ENCODE measurements around the gene MARCHF10.

MARCHF10 gene

DNA sequence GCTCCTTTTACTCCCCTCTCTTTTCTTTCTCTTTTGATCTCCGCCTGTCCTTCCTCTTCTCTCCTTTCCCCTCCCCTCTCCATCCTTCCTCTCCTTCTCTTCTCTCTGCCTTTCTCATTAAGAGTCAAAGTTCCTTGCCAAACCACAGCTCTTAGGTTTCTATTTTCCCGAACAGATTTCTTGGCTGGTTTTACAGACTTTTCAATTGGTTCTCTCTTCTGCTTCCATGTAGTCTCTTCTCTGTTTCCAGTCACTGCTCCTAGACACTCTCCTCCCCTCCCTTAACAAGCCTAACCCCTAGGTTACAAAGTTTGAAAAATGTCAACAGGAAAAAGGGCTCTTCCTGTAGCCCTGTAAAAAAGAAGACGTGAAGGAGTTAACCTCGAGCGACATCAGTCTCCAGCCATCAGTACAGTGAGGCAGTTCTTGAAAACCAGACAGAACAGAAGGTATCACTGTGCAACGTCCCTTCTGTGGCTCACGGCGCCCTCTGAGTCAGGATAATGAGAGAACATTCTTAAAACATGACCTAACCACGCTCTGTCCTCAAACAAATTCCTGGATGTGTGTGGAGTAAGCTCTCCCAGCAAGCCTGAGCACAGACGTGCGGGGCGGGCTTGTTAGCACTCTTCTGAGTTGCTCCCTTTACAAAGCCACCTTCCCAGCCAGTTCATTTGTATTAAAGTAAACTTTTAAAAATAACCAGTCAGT, 11.6 kb upstream of the MARCHF10 start:
- peak overlapping the region; percentile 83 for H3K27ac ChIP-seq (ENCODE audit: low read length)
- H3K4me1 ChIP-seq (ENCODE audit: control insufficient read depth in 1 of 2, insufficient read depth in 2 of 2, low read length in 2 of 2), result peaks cover 0 to 4% of the 10 kb centered on the region in 2 donors
- peak overlapping the region in 1 of 2 donors; percentile 42 for H3K4me3 ChIP-seq (ENCODE audit: low read depth in 1 of 2, low read length in 2 of 2)
- no peaks in the 10 kb centered on the region for H3K9me3 ChIP-seq (ENCODE audit: control insufficient read depth in 1 of 2, low read length in 2 of 2)
- H3K27me3 ChIP-seq (ENCODE audit: low read depth, low read length), result no peaks in the 10 kb centered on the region
- H3K36me3 ChIP-seq (ENCODE audit: control insufficient read depth in 1 of 2, insufficient read depth in 2 of 2, low read length in 2 of 2), result no peaks in the 10 kb centered on the region

DNA sequence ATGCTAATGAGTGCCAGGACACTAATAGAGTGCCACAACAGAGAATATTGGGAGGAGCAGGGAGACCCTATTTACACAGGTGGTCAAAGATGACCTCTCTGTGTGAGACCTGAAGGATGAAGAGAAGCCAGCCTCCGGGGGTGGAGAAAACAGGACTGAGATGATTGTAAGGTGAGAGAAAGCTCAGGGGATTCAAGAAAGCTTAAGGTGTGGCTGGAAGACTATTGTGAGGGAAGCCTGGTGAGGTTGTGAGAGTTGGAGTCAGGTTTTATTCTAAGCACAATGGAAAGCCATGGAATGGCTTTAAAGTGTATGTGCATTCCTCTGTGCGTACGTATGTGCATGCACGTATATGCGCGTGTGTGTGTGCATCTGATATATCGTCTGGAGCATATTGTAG, 10.4 kb upstream of the MARCHF10 start:
- H3K27ac ChIP-seq (ENCODE audit: low read length), result no peak overlapping the region
- no peak overlapping the region for H3K4me3 ChIP-seq (ENCODE audit: low read depth in 1 of 2, low read length in 2 of 2)
- peaks cover 0 to 4% of the 10 kb centered on the region in 2 donors for H3K4me1 ChIP-seq (ENCODE audit: control insufficient read depth in 1 of 2, insufficient read depth in 2 of 2, low read length in 2 of 2)
- no peaks in the 10 kb centered on the region for H3K36me3 ChIP-seq (ENCODE audit: control insufficient read depth in 1 of 2, insufficient read depth in 2 of 2, low read length in 2 of 2)
- H3K9me3 ChIP-seq (ENCODE audit: control insufficient read depth in 1 of 2, low read length in 2 of 2), result no peaks in the 10 kb centered on the region
- H3K27me3 ChIP-seq (ENCODE audit: low read depth, low read length), result no peaks in the 10 kb centered on the region

DNA sequence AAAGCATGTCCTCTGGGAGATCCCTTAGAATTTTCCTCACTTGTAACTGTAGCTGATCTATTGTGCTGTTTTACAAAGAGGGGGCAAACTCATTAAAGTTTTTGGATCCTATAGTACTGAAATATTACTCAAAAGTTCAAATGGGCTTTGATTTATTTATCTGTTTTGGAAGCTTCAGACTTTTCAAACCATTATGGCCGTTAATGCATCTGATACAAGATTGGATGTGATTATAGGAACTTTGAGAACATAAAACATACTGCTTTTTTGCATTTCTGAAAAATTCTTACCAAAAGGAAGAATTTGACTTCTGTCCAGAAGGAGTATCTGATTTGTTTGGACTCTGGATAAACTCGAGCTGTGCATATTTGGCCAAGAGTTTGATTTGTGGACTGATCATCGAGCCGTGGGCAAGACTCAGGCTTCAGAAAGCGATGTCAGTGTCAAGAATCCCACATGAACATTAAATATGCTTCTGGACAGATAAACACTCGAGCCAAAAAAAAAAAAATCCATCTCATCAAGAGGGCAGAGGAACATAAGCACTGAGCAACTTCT, 8.2 kb upstream of the MARCHF10 start:
- Histone ChIP-seq H3K36me3 (ENCODE audit: control insufficient read depth in 1 of 2, insufficient read depth in 2 of 2, low read length in 2 of 2) (no peaks in the 10 kb centered on the region), H3K4me1 (ENCODE audit: control insufficient read depth in 1 of 2, insufficient read depth in 2 of 2, low read length in 2 of 2) (peaks cover 0 to 4% of the 10 kb centered on the region in 2 donors), H3K4me3 (ENCODE audit: low read depth in 1 of 2, low read length in 2 of 2) (no peak overlapping the region), H3K9me3 (ENCODE audit: control insufficient read depth in 1 of 2, low read length in 2 of 2) (no peaks in the 10 kb centered on the region), H3K27ac (ENCODE audit: low read length) (no peak overlapping the region), H3K27me3 (ENCODE audit: low read depth, low read length) (no peaks in the 10 kb centered on the region)

DNA sequence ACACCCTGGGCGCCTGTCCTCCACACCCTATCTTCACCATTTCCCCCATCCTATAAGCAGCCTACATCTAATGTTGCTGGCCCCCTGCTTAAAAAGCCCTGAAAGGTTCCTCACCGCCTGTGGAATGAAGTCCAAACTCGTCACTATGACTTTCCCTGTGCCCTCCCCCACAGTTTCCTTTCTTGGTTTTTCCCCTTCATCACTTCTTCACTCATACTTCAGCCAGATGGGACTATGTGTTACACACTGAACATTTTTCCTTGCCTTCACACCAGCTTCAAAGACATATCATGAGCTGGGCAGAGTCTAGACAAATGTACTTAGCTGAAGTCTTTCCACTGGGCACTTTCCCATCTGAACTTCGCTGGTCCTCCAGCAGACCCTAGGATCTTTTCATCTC, 1.5 kb upstream of the MARCHF10 start:
- no peak overlapping the region for H3K27ac ChIP-seq (ENCODE audit: low read length)
- H3K27me3 ChIP-seq (ENCODE audit: low read depth, low read length), result no peaks in the 10 kb centered on the region
- H3K36me3 ChIP-seq (ENCODE audit: control insufficient read depth in 1 of 2, insufficient read depth in 2 of 2, low read length in 2 of 2), result no peaks in the 10 kb centered on the region
- H3K9me3 ChIP-seq (ENCODE audit: control insufficient read depth in 1 of 2, low read length in 2 of 2), result no peaks in the 10 kb centered on the region
- H3K4me1 ChIP-seq (ENCODE audit: control insufficient read depth in 1 of 2, insufficient read depth in 2 of 2, low read length in 2 of 2), result no peaks in the 10 kb centered on the region
- no peak overlapping the region for H3K4me3 ChIP-seq (ENCODE audit: low read depth in 1 of 2, low read length in 2 of 2)

DNA sequence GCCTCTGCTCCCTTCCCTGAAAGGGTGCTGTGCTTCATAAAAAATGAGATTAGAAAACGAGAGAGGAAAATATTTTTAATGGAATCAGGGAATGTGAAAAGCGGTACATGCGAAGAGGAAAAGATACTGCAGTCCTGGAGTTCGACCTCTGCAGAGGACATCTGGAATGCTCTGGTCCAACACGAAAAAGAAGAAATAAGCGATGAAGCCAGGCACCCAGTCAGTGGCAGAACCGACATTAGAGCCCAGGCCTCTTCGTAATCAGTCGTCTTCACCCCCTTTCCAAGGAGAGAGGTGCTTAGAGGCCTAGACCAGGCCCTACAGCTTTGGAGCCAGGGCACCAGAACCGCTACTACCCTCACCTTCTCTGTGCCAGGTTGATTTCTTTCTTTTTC, 459 bp upstream of the MARCHF10 start:
- Histone ChIP-seq H3K9me3 (ENCODE audit: control insufficient read depth in 1 of 2, low read length in 2 of 2) (no peaks in the 10 kb centered on the region), H3K27ac (ENCODE audit: low read length) (no peak overlapping the region), H3K4me3 (ENCODE audit: low read depth in 1 of 2, low read length in 2 of 2) (peak overlapping the region in 1 of 2 donors; percentile 40)

DNA sequence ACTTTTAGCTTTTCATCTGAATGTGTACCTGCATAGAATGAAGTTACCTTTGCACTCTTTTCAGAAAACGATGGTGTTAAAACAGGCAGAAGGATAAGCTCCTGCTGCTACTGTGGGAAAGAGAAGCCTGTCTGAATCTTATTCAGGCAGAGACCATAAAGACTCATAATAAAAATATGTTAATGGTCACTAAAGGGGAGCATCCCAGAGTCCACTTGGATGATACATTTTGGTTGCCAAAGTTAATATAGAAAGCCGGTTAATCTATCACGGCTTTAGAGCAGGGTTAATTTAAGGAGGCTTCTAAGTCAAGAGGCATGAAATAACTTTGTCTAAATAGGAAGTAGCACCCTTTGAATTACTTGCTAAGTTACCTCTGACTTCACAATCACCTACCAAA, 2.9 kb downstream of the MARCHF10 start:
- Histone ChIP-seq H3K4me1 (ENCODE audit: control insufficient read depth in 1 of 2, insufficient read depth in 2 of 2, low read length in 2 of 2) (no peaks in the 10 kb centered on the region), H3K36me3 (ENCODE audit: control insufficient read depth in 1 of 2, insufficient read depth in 2 of 2, low read length in 2 of 2) (no peaks in the 10 kb centered on the region), H3K27me3 (ENCODE audit: low read depth, low read length) (no peaks in the 10 kb centered on the region), H3K27ac (ENCODE audit: low read length) (no peak overlapping the region), H3K9me3 (ENCODE audit: control insufficient read depth in 1 of 2, low read length in 2 of 2) (no peaks in the 10 kb centered on the region), H3K4me3 (ENCODE audit: low read depth in 1 of 2, low read length in 2 of 2) (no peak overlapping the region)

More for the DNA sequence above, 459 bp upstream of the MARCHF10 start:
- Histone ChIP-seq H3K27me3 (ENCODE audit: low read depth, low read length) (no peaks in the 10 kb centered on the region), H3K36me3 (ENCODE audit: control insufficient read depth in 1 of 2, insufficient read depth in 2 of 2, low read length in 2 of 2) (no peaks in the 10 kb centered on the region), H3K4me1 (ENCODE audit: control insufficient read depth in 1 of 2, insufficient read depth in 2 of 2, low read length in 2 of 2) (no peaks in the 10 kb centered on the region)

DNA sequence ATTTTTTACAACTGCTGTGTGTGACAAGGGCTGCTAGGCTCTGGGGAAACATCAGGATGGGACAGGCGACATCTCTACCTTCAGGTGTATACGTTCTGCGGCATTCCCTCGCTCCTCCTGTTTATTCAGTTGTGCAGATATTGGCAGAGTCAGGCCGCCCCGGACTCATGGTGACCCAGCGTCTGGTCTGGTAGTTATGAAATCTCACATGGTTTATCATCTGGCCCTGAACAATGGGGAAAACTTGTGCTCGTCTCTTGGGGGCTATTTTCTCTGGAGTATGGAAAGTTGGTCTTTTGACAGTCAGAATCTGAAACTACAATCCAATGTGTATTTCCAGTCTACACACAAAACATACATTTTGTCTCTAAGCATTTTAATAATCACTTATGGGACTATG, 3.3 kb downstream of the MARCHF10 start:
- H3K27me3 ChIP-seq (ENCODE audit: low read depth, low read length), result no peaks in the 10 kb centered on the region
- no peak overlapping the region for H3K4me3 ChIP-seq (ENCODE audit: low read depth in 1 of 2, low read length in 2 of 2)
- no peaks in the 10 kb centered on the region for H3K4me1 ChIP-seq (ENCODE audit: control insufficient read depth in 1 of 2, insufficient read depth in 2 of 2, low read length in 2 of 2)
- H3K36me3 ChIP-seq (ENCODE audit: control insufficient read depth in 1 of 2, insufficient read depth in 2 of 2, low read length in 2 of 2), result no peaks in the 10 kb centered on the region
- H3K27ac ChIP-seq (ENCODE audit: low read length), result no peak overlapping the region
- H3K9me3 ChIP-seq (ENCODE audit: control insufficient read depth in 1 of 2, low read length in 2 of 2), result no peaks in the 10 kb centered on the region

DNA sequence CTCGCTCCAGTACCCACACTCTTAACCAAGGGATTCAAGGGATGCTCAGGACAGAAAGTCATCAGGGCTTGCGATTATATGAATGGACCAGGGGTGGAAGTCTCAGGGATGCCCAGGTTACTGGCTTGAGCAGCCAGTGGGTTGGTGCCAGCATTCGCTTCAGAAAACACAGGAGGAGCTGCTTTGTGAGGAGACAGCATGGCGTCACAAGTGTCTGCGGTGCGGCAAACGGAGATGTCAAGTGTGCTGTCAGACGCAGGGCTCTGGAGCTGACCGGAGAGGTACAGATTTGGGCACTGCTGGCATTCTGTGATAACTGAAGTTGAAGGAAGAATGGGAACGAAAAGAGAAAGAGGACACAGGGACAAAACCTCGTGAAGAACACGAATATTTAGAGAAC, 4.1 kb downstream of the MARCHF10 start:
- H3K9me3 ChIP-seq (ENCODE audit: control insufficient read depth in 1 of 2, low read length in 2 of 2), result no peaks in the 10 kb centered on the region
- no peaks in the 10 kb centered on the region for H3K27me3 ChIP-seq (ENCODE audit: low read depth, low read length)
- H3K27ac ChIP-seq (ENCODE audit: low read length), result no peak overlapping the region
- no peaks in the 10 kb centered on the region for H3K4me1 ChIP-seq (ENCODE audit: control insufficient read depth in 1 of 2, insufficient read depth in 2 of 2, low read length in 2 of 2)
- H3K36me3 ChIP-seq (ENCODE audit: control insufficient read depth in 1 of 2, insufficient read depth in 2 of 2, low read length in 2 of 2), result no peaks in the 10 kb centered on the region
- no peak overlapping the region for H3K4me3 ChIP-seq (ENCODE audit: low read depth in 1 of 2, low read length in 2 of 2)

DNA sequence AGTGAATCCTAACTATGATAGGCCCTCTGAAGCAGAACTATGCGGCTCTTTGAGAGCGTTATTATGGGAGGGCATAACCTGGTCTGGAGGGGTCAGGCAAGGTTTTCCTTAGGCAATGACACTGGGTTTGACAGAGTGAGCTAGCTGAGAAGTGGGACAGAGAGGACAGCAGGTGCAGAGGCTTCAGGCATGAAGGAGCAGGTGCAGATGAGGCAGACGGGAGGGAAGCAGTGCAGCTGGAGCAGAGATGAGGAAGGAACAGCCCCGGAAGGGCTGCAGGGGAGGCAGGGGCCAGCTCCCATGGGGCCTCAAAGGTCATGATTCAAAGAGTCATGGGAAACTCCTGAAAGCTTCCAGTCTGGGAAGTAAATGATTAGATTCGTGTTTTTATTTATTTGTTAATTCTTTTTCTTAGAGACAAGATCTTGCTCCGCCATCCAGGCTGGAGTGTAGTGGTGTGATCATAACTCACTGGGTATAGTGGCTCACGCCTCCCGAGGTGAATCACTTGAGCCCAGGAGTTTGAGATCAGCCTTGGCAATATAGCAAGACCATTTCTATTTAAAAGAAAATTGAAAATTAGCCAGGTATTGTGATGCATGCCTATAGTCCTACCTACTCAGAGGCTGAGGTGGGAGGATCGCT, 5.4 kb downstream of the MARCHF10 start:
- no peaks in the 10 kb centered on the region for H3K4me1 ChIP-seq (ENCODE audit: control insufficient read depth in 1 of 2, insufficient read depth in 2 of 2, low read length in 2 of 2)
- no peaks in the 10 kb centered on the region for H3K36me3 ChIP-seq (ENCODE audit: control insufficient read depth in 1 of 2, insufficient read depth in 2 of 2, low read length in 2 of 2)
- no peaks in the 10 kb centered on the region for H3K27me3 ChIP-seq (ENCODE audit: low read depth, low read length)
- no peaks in the 10 kb centered on the region for H3K9me3 ChIP-seq (ENCODE audit: control insufficient read depth in 1 of 2, low read length in 2 of 2)
- H3K4me3 ChIP-seq (ENCODE audit: low read depth in 1 of 2, low read length in 2 of 2), result no peak overlapping the region
- no peak overlapping the region for H3K27ac ChIP-seq (ENCODE audit: low read length)

DNA sequence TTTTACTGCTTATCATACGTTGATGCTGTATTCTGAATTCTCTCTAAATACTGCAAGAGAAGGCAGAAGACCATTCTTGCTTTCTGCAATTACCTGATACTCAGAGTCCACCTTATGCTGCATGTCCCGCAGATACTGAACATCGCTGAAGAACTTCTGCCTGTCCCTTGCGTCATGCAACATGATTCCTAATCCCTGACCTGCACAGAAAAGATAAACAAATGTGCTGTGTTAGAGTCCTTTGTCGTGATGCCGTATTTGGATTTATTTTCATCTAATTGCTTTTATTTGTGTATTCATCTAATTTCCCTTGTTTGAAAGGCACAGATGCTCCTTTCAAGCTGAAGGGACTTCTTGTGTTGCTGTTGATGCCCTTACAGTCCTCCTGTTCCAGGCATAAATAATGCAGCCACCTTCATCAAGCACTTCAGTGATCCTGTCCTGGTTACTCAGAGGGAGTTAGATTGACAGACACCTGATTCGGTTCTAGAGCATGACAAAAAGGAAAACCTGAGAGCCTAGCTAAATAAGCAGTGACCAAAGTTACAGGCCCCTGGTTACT, 6.5 kb downstream of the MARCHF10 start:
- Histone ChIP-seq H3K4me1 (ENCODE audit: control insufficient read depth in 1 of 2, insufficient read depth in 2 of 2, low read length in 2 of 2) (no peaks in the 10 kb centered on the region), H3K27ac (ENCODE audit: low read length) (no peak overlapping the region), H3K36me3 (ENCODE audit: control insufficient read depth in 1 of 2, insufficient read depth in 2 of 2, low read length in 2 of 2) (no peaks in the 10 kb centered on the region), H3K4me3 (ENCODE audit: low read depth in 1 of 2, low read length in 2 of 2) (no peak overlapping the region), H3K9me3 (ENCODE audit: control insufficient read depth in 1 of 2, low read length in 2 of 2) (no peaks in the 10 kb centered on the region), H3K27me3 (ENCODE audit: low read depth, low read length) (no peaks in the 10 kb centered on the region)

DNA sequence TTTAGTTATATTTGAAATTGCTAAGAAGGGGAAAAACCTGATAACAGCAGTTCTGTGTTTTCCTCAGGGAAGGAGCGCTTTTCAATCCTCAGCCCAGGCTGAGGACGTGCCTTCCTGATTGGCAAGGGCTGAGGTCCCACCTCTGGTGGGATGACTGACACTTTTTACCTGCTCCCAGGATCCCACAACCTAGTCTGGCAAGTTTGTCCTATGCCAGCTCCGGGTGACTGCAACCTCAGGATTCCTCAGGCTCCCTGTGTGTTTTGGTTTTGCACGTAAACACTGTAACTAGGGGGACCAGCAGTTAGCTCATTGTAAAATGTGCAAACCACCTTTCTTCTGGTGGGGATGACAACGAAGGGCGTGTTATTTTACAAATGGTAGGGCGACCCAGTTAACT, 7.5 kb downstream of the MARCHF10 start:
- Histone ChIP-seq H3K36me3 (ENCODE audit: control insufficient read depth in 1 of 2, insufficient read depth in 2 of 2, low read length in 2 of 2) (no peaks in the 10 kb centered on the region), H3K9me3 (ENCODE audit: control insufficient read depth in 1 of 2, low read length in 2 of 2) (no peaks in the 10 kb centered on the region), H3K4me3 (ENCODE audit: low read depth in 1 of 2, low read length in 2 of 2) (no peak overlapping the region), H3K4me1 (ENCODE audit: control insufficient read depth in 1 of 2, insufficient read depth in 2 of 2, low read length in 2 of 2) (no peaks in the 10 kb centered on the region), H3K27ac (ENCODE audit: low read length) (no peak overlapping the region), H3K27me3 (ENCODE audit: low read depth, low read length) (no peaks in the 10 kb centered on the region)

Measured in muscle layer of duodenum (tissue), 2 donors.